ENCODE data around the gene CHD1.

DNA sequence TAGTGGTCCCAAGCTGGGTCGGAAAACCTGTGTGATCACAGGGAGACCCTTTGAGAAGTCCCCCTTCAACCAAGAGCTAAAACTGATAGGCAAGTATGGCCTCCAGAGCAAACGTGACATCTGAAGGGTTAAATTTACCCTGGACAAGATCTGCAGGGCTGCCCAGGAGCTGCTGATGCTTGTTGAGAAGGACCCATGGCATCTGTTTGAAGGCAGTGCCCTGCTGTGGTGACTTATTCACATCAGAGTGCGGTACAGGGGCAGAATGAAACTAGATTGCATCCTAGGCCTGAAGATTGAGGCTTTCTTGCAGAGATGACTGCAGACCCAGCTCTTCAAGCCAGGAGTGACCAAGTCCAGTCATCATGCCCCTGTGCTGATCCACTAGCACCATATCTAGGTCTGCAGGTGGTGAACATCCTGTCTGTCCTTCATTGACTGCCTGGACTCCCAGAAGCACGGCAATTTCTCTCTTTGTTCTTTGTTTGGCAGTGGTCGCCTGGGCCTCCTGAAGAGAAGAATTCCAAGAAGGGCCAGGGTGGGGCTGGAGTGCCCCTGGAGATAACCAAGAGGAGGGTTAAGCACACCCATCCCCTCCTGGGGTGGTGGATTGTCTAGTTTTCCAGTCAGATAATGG is 25.7 kb upstream of the CHD1 start:
- TF ChIP-seq, protein P1, sequence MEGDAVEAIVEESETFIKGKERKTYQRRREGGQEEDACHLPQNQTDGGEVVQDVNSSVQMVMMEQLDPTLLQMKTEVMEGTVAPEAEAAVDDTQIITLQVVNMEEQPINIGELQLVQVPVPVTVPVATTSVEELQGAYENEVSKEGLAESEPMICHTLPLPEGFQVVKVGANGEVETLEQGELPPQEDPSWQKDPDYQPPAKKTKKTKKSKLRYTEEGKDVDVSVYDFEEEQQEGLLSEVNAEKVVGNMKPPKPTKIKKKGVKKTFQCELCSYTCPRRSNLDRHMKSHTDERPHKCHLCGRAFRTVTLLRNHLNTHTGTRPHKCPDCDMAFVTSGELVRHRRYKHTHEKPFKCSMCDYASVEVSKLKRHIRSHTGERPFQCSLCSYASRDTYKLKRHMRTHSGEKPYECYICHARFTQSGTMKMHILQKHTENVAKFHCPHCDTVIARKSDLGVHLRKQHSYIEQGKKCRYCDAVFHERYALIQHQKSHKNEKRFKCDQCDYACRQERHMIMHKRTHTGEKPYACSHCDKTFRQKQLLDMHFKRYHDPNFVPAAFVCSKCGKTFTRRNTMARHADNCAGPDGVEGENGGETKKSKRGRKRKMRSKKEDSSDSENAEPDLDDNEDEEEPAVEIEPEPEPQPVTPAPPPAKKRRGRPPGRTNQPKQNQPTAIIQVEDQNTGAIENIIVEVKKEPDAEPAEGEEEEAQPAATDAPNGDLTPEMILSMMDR (conservative IDR thresholded peaks at IDR 0.05; ENCODE audit: low read length) = no peak
- no peak for TF ChIP-seq EZH2phosphoT487 (IDR thresholded peaks at IDR 0.05; ENCODE audit: borderline replicate concordance)
